NCI-H524 (cell line): Measurements from ENCODE around the gene GYPC.

Source experiments
- DNase-seq, 2 experiments: peaks; one replicate each; lab custom pipeline; 2025; lab: John Stamatoyannopoulos, UW

The GYPC gene

GRCh38 chr2:126732682-126733245, 76.8 kb downstream of the GYPC start:
- DNase-seq: no peak

- DNase-seq: no peak
Observed at GRCh38 chr2:126733795-126734194, 77.8 kb downstream of the GYPC start.

- no peak for DNase-seq
Observed at GRCh38 chr2:126736133-126736874, 80.3 kb downstream of the GYPC start.

- peak in 1 of 2 experiments; percentile 29 for DNase-seq
Observed at GRCh38 chr2:126739141-126739540, 83.2 kb downstream of the GYPC start.

- no peak for DNase-seq
Observed at GRCh38 chr2:126744640-126745039, 88.7 kb downstream of the GYPC start.
